ENCODE measurements around the gene ACOT8.
"Not testable (repeated sequence)": the region's sequence is repeated elsewhere in the genome, so short reads cannot be mapped to it uniquely, and the experiment has no call there.

The ACOT8 gene

DNA sequence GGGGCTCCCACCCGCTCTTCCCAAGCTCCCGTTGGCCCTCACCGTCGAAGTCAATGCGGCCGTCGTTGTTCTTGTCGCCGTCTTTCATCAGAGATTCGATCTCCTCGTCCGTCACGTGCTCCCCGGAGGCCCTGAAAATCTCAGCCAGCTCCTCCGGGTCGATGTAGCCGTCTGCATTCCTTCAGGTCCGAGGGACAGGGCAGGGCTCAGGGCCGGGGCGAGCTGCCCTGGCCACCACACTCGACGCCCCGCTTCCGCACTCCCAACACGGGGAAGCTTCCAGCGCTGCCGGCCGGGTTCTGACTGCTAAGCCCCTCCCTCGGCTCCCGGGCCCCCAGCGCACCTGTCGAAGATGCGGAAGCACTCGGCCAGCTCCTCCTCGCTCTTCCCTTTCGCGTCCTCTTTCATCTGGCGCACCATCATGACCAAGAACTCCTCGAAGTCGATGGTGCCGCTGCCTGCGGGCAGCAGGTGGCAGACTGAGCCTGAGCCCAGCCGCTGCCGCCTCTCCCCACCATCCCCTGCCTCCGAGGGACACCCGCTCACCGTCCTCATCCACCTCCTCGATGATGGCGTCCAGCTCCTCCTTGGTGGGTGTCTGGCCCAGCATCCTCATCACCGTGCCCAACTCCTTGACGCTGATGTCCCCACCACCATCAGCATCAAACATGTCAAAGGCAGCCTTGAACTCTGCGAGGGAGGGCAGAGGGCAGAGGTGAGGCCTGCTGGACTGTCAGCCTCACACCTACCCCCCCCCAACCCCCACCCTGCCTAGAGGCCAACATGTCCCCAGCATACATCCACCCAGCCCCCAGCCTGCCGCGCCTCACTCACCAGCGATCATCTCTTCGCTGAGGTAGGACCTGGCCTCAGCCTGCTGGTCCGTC lies 33.0 kb downstream of the ACOT8 start:
- no peak for DNase-seq

GRCh38 chr20:45822857-45823256 lies 34.3 kb downstream of the ACOT8 start:
- DNase-seq, result no peak

DNA sequence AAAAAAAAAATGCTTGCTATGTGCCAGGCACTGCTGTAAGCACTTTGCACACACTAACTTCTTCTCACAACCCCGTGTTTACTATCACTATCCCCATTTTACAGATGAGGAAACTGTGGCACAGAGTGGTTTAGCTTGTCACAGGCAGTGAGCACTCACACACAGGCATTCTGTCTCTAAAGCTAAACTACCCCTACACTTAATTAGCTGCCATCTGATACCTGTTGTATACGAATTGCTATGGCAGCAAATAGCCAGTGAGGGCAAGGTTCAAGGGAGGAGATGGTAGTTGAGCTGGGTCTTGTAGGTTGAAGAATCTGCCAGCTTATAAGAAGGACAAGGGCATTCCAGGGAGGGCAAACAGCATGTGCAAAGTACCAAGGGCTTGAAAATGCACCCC lies 35.2 kb downstream of the ACOT8 start:
- no peak for DNase-seq

- DNase-seq, result no peak
Observed at GRCh38 chr20:45819466-45819865, 37.7 kb downstream of the ACOT8 start.

- no peak for DNase-seq
Observed at GRCh38 chr20:45818239-45818638, 39.0 kb downstream of the ACOT8 start.

GRCh38 chr20:45817376-45818194 lies 39.6 kb downstream of the ACOT8 start:
- no peak for DNase-seq

- no peak for DNase-seq
Observed at GRCh38 chr20:45816951-45817350, 40.2 kb downstream of the ACOT8 start.

DNA sequence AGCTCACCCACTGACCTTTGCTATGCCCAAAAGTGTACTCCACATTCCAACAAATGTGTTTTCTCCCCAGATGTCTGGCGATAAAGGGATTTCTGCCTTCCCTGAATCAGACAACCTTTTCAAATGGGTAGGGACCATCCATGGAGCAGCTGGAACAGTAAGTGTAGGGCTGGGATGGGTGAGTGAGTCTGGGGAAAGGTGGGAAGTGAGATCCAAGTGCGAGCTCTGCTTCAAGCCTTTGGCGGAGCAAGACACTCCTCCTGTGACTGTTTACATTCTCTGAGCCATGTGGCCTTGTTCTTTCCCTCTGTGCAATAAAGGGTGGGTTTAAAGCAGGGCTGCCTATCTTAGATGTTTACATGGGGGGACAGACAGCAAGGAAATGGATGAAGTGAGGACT lies 42.9 kb downstream of the ACOT8 start:
- DNase-seq, result no peak

- no peak for DNase-seq
Observed at GRCh38 chr20:45813489-45813888, 43.7 kb downstream of the ACOT8 start.

- no peak for DNase-seq
Observed at GRCh38 chr20:45813006-45813340, 44.2 kb downstream of the ACOT8 start.

- peak; percentile 49 for DNase-seq
Observed at GRCh38 chr20:45812157-45813005, 44.8 kb downstream of the ACOT8 start, which contains the start of gene UBE2C. TSS of gene UBE2C (plus strand) at chr20:45812644. CDS start at chr20:45812696, 52 bp downstream.

- no peak for DNase-seq
Observed at GRCh38 chr20:45810191-45810970, 46.8 kb downstream of the ACOT8 start.

DNA sequence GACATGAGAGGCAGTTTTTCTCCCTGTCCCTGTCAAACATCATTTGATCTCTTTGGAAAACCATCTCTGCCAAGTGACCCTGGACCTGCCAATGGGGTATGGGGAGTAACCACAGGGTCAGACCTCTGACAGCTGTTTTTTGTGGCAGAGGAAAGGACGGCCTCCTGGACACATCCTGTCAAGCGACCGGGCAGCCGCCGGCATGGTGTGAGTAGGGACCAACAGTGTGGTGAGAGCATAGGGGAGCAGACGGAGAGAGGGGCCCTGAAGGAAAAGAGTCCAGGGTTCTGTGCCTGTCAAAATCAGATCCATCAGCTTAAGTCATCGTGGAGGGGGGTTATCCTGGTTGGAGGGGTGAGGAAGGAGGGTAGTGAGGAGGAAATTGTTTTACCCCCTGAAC lies 55.3 kb downstream of the ACOT8 start:
- no peak for DNase-seq

DNA sequence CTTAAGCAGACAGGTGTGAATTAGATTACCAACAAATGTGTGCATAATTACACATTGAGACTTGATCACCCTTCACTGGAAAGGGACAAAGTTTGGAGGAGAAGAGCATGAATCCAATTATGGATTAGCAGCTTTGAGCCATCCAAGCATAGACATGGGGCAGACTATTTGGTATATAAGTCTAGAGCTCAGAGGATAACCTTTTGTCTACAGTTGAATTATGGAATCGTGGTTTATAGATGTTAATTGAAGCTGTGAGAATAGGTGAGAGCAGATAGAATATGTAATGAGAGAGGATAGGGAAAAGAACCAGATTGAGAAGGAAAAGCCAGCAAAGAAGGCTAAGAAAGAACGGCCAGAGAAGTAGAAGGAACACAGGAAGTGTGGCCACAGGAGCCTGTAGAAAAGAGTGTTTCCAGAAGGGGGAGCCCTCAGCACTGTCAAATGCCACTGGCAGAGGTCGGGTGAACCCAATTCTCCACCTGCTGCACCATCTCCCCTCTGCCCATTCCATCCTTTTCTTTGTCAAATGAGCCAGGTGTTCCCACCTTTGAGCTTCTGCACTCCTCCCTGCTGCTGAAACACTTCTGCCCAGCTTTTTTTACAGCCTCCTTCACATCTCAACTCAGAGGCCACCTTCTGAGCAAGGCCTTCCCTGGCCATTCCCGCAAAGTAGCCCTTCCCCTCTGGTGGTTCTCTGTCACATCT lies 58.1 kb downstream of the ACOT8 start:
- no peak for DNase-seq

- DNase-seq, result not testable (repeated sequence)
Observed at GRCh38 chr20:45797955-45798354, 59.2 kb downstream of the ACOT8 start.

DNA sequence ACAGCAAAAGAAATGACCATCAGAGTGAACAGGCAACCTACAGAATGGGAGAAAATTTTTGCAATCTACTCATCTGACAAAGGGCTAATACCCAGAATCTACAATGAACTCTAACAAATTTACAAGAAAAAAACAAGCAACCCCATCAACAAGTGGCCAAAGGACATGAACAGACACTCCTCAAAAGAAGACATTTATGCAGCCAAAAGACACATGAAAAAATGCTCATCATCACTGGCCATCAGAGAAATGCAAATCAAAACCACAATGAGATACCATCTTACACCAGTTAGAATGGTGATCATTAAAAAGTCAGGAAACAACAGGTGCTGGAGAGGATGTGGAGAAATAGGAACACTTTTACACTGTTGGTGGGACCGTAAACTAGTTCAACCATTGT lies 59.7 kb downstream of the ACOT8 start:
- not testable (repeated sequence) for DNase-seq

GRCh38 chr20:45796337-45797065 lies 60.7 kb downstream of the ACOT8 start:
- DNase-seq, result no peak

GRCh38 chr20:45792317-45793118 lies 64.7 kb downstream of the ACOT8 start:
- no peak for DNase-seq
